GM12872 (cell line): Measurements from ENCODE around the gene EMC1.

ENCODE experiments used
- CTCF ChIP-seq: IDR thresholded peaks from 3 replicates; pipeline ENCODE4 v1.5.1; 2011; ENCODE audit warnings: low read depth, mild to moderate bottlenecking, low read length, moderate library complexity; ENCODE audit not compliant: insufficient read depth

EMC1 gene

GRCh38 chr1:19240673-19241538, 10.4 kb downstream of the EMC1 start:
- peak; percentile 95 for TF ChIP-seq CTCF

- TF ChIP-seq CTCF = no peak
These were observed 11.4 kb downstream of the EMC1 start for GRCh38 chr1:19239876-19240275.

- TF ChIP-seq CTCF = no peak
These were observed 17.1 kb downstream of the EMC1 start for GRCh38 chr1:19234224-19234623.

GRCh38 chr1:19232524-19232846, 18.8 kb downstream of the EMC1 start:
- TF ChIP-seq CTCF = no peak

GRCh38 chr1:19229828-19230325, 21.4 kb downstream of the EMC1 start:
- no peak for TF ChIP-seq CTCF

- no peak for TF ChIP-seq CTCF
These were observed 22.1 kb downstream of the EMC1 start for GRCh38 chr1:19229229-19229628.

- no peak for TF ChIP-seq CTCF
These were observed 28.1 kb downstream of the EMC1 start for GRCh38 chr1:19222979-19223824.
